ENCODE data around the gene SPDYE16.
A peak's percentile ranks its signal among the peaks of the same experiment; 100 is the strongest.
"Not testable (repeated sequence)": the region's sequence is repeated elsewhere in the genome, so short reads cannot be mapped to it uniquely, and the experiment has no call there.

SPDYE16 gene

GRCh38 chr7:76543197-76543596, at the start of gene SPDYE16:
Gene SPDYE16, minus strand, starts transcription at chr7:76543297. Its CDS starts 1,838 bp downstream, at chr7:76541459.
- not testable (repeated sequence) for DNase-seq (ENCODE audit: low read depth); H3K4me3 ChIP-seq (ENCODE audit: low read length)

GRCh38 chr7:76592694-76593093, 49.6 kb upstream of the SPDYE16 start:
- not testable (repeated sequence) for H3K4me3 ChIP-seq (ENCODE audit: low read length); DNase-seq (ENCODE audit: low read depth)

DNA sequence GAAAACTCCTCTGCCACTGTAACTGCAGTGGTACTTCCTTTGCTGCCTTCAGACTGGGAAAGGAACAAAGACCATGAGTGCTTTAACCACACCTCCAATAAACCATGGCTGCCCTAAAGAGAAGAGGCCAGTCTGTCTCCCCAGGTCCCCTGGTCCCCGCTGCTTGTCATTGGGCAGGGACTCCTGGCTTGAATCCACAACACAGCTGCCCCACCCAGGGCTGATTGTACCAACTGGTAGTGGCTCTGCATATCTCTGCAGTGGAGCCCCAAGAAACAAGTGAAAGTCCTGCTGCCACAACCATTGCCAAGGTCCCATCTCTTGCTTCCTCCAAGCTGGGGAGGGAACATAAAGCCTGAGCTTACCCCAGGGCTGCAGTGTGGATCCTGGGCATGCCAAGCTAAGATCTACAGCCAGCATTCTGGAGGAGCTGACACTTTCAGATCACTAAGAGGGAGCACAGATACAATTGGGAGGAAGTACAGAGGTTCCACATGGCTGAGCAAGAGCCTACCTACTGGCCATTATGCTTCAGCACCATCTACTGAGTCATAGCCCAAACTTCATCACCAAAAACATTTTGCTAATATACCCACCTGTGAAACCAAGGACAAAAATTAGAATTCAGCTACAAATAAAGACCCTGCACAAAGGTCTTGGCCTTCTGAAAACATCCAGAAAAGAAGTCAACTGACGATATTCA, 48.7 kb upstream of the SPDYE16 start:
- DNase-seq (ENCODE audit: low read depth); H3K4me3 ChIP-seq (ENCODE audit: low read length): not testable (repeated sequence)

DNA sequence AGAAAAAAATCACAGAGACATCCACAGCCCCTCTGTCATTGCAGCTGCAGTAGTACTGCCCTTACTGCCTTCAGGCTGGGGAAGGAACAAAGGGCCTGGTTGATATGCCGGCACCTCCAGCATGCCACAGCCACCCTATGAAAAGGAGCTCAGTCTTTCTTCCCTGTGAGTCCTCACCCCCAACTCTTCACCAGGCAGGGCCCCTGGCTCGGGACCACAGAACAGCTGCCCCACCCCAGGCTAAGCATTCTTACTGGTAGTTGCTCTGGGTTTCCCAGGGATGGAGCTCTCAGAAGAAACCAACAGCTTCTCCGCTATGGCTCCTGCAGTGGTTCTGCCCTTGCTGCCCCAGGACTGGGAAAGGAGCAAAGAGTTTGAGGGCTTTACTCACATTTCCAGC, 47.9 kb upstream of the SPDYE16 start:
- H3K4me3 ChIP-seq (ENCODE audit: low read length); DNase-seq (ENCODE audit: low read depth): not testable (repeated sequence)

GRCh38 chr7:76588586-76588985, 45.5 kb upstream of the SPDYE16 start:
- not testable (repeated sequence) for H3K4me3 ChIP-seq (ENCODE audit: low read length); DNase-seq (ENCODE audit: low read depth)

DNA sequence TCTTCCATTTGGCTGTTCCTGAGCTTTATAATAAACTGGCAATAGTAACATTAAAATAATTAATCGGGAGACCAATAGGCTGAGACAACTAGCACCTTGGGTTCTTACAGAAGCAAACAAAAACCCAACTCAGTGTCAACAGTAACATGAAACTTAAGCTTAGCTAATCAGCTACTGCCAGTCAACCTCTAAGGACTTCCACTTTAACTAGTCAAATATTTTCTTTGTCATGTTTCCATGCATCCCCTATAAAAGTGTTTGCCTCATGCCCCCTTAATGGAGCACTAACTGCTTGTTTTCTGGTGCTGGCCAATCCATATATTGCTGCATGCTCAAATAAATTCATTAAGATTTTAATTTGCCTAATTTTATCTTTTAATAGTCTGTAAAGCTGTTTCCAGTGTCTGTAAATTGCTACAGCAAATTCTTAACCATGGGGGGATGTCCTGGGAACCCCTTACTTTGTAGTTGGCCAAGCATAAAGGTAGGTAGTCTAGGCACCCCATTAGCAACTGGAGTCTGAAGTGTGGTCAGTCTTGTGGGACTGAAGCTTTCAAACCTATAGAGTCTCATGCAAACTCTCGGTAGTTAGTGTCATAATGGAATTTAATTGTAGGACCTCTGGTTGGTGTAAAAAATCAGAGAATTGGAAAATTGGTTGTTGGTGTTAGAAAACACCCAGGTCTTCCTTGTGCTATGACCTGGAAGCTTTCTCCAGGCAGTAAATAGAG, 43.7 kb upstream of the SPDYE16 start:
- DNase-seq (ENCODE audit: low read depth); H3K4me3 ChIP-seq (ENCODE audit: low read length): not testable (repeated sequence)

GRCh38 chr7:76583636-76584281, 40.7 kb upstream of the SPDYE16 start:
- DNase-seq (ENCODE audit: low read depth); H3K4me3 ChIP-seq (ENCODE audit: low read length): not testable (repeated sequence)

- peak; percentile 87 for DNase-seq (ENCODE audit: low read depth)
- not testable (repeated sequence) for H3K4me3 ChIP-seq (ENCODE audit: low read length)
Measured at GRCh38 chr7:76582848-76583631, 39.9 kb upstream of the SPDYE16 start.

DNA sequence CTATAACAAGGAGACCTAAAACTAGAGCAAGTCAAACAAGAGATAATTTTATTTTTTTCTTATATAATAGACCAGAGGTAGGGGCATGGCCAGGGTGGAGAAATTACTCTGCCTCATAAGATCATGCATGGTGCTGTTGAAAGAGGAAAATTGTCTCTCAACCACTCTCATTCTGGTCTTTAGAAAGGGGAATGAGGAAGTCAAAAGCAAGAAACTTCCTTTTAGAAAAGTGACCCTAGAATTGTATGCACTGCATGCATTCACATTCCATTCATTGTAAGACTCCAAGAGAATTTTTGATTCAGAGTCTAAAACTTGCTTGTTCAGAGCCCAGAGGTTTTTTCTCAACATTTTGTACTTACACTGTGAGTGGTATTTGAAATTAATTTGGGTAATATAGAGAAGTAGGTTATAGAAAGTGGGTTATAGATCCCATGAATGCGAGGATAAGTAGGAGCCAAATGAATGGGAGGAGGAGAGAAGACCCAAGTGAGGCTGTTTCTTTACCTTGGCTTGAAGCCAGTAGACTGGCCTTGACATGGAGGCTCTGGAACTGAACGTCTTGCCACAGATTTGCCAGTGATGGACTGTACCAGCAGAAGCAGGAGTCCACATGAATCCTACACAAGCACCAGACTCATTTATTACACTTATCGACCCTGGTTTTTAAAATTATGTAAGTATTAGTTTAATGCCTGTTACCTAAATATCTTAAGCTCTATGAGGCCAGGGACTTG, 33.0 kb upstream of the SPDYE16 start:
- not testable (repeated sequence) for H3K4me3 ChIP-seq (ENCODE audit: low read length)

DNA sequence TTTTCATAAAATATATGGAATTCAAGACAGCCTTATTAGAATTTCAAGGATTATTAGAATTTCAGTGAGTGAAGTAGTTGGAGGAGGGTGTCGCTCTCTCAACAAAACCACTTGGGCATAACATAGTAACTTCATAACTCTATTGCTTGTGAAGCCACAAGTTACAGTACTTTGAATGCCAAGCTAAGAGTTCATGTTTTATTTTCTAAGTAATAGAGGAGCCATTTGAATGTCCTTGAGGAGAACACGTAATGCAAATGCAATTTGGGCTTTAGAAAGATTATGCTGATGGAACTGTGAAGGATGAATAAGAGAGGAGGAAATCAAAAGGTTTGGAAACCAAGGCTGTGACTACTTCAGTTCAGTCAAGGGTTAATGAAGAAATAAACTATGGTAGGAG, 32.3 kb upstream of the SPDYE16 start:
- H3K4me3 ChIP-seq (ENCODE audit: low read length); DNase-seq (ENCODE audit: low read depth): not testable (repeated sequence)

More for the DNA sequence above, 33.0 kb upstream of the SPDYE16 start:
- peak; percentile 45 for DNase-seq (ENCODE audit: low read depth)

GRCh38 chr7:76572296-76572695, 29.2 kb upstream of the SPDYE16 start:
- not testable (repeated sequence) for H3K4me3 ChIP-seq (ENCODE audit: low read length); DNase-seq (ENCODE audit: low read depth)

DNA sequence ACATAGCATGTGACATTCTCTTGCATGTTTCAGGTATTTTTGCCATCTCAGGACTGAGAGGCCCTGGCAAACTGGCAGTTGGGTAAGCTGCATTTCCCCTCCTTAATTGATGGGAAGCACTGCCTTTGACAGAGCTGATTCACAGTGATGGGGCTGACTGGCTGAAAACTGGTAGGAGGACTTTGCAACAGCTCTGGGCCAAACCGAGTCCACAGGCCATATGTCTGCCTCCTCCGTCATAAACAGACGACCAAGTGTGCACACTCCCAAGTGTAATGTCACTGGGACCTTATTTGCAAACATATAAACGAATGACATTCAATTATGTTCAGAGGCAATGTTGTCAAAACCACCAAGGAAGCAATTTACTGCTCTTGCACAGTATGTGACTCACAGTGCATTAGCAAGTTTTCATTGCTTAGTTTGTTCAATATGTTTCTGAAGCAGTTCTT, 27.3 kb upstream of the SPDYE16 start:
- not testable (repeated sequence) for H3K4me3 ChIP-seq (ENCODE audit: low read length)
- peak; percentile 56 for DNase-seq (ENCODE audit: low read depth)

GRCh38 chr7:76568742-76569141, 25.6 kb upstream of the SPDYE16 start:
- DNase-seq (ENCODE audit: low read depth), result peak; percentile 40

DNA sequence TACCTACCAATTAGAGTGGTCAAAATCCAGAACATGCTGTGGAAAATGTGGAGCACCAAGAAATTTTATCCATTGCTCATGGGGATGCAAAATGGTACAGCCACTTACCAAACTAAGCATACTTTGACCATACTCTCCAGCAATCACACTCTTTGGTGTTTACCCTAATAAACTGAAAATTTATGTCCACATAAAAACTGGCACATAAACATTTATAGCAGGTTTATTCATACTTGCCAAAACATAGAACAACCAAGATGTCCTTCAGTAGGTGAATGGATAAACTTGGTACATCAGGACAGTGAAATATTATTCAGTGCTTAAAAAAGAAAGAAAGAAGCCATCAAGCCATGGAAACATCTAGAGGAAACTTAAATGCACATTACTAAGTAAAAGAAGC, 24.7 kb upstream of the SPDYE16 start:
- DNase-seq (ENCODE audit: low read depth); H3K4me3 ChIP-seq (ENCODE audit: low read length): not testable (repeated sequence)

More at GRCh38 chr7:76568742-76569141, 25.6 kb upstream of the SPDYE16 start:
- not testable (repeated sequence) for H3K4me3 ChIP-seq (ENCODE audit: low read length)

GRCh38 chr7:76567311-76567710, 24.2 kb upstream of the SPDYE16 start:
- not testable (repeated sequence) for DNase-seq (ENCODE audit: low read depth); H3K4me3 ChIP-seq (ENCODE audit: low read length)

DNA sequence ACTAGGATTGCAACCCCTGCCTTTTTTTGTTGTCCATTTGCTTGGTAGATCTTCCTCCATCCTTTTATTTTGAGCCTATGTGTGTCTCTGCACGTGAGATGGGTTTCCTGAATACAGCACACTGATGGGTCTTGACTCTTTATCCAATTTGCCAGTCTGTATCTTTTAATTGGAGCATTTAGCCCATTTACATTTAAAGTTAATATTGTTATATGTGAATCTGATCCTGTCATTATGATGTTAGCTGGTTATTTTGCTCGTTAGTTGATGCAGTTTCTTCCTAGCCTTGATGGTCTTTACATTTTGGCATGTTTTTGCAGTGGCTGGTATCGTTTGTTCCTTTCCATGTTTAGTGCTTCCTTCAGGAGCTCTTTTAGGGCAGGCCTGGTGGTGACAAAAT, 21.9 kb upstream of the SPDYE16 start:
- DNase-seq (ENCODE audit: low read depth); H3K4me3 ChIP-seq (ENCODE audit: low read length): not testable (repeated sequence)

- DNase-seq (ENCODE audit: low read depth); H3K4me3 ChIP-seq (ENCODE audit: low read length): not testable (repeated sequence)
Measured at GRCh38 chr7:76561342-76561741, 18.2 kb upstream of the SPDYE16 start.

- DNase-seq (ENCODE audit: low read depth); H3K4me3 ChIP-seq (ENCODE audit: low read length): not testable (repeated sequence)
Measured at GRCh38 chr7:76560157-76560556, 17.1 kb upstream of the SPDYE16 start.

DNA sequence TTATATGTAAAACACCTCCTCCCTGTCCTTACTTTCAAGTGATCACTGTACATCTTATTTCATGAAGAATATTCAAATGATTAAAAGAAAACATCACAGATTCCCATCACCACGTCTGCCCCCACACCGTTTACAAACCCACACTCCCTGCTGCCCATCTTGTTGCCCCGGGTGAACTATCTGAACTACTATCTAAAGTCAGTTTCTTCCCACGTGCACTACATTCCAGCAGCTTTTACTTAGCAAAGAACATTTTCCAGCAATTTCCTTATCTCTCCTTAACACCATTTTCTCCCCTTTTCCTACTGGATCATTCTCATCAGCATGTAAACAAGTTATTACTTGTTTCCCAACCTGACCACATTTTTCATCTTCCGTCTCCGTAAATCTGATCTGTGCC, 16.6 kb upstream of the SPDYE16 start:
- H3K4me3 ChIP-seq (ENCODE audit: low read length), result not testable (repeated sequence)
- DNase-seq (ENCODE audit: low read depth), result peak; percentile 32
